Liver (tissue), 9 donors: Measurements from ENCODE around the gene SLK. TPM values are rescaled to one million over a fixed set of nuclear protein-coding genes. Genes with fewer than 3 reads are reported as not detected.

Source experiments
- DNase-seq: peaks from one replicate; pipeline ENCODE4 v3.0.0-alpha.2; 2017; ENCODE audit warnings: low spot score
- H3K27ac ChIP-seq, 2 donors: one replicate each; pipeline ENCODE4 v1.7.0; 2013; ENCODE audit warnings: inconsistent platforms in 2 of 2, low read length in 2 of 2, control low read depth in 1 of 2, low read depth in 1 of 2, mild to moderate bottlenecking in 1 of 2
- H3K27me3 ChIP-seq, 4 donors: one replicate each; pipeline versions ENCODE4 v1.6.1 to v1.7.0; 2013; ENCODE audit warnings: low read length in 3 of 4, inconsistent platforms in 1 of 4, mild to moderate bottlenecking in 1 of 4, moderate library complexity in 1 of 4; ENCODE audit not compliant: control insufficient read depth in 4 of 4, insufficient read depth in 4 of 4
- H3K36me3 ChIP-seq, 4 donors: one replicate each; pipeline versions ENCODE4 v1.6.1 to v1.7.0; 2013; ENCODE audit warnings: low read length in 3 of 4, mild to moderate bottlenecking in 3 of 4, low read depth in 1 of 4, moderate library complexity in 1 of 4; ENCODE audit not compliant: control insufficient read depth in 4 of 4, insufficient read depth in 3 of 4
- H3K4me1 ChIP-seq, 4 donors: one replicate each; pipeline versions ENCODE4 v1.6.1 to v1.7.0; 2013; ENCODE audit warnings: low read length in 3 of 4, mild to moderate bottlenecking in 3 of 4, moderate library complexity in 1 of 4; ENCODE audit not compliant: control insufficient read depth in 4 of 4, insufficient read depth in 4 of 4
- H3K4me3 ChIP-seq, 3 donors: one replicate each; pipeline versions ENCODE4 v1.6.1 to v1.7.0; 2013; ENCODE audit warnings: low read length in 3 of 3, control low read depth in 1 of 3, low read depth in 1 of 3, mild to moderate bottlenecking in 1 of 3
- H3K9ac ChIP-seq, 2 donors: one replicate each; pipeline ENCODE4 v1.7.0; 2013; ENCODE audit warnings: low read length in 2 of 2, mild to moderate bottlenecking in 2 of 2, moderate library complexity in 2 of 2, control low read depth in 1 of 2, low read depth in 1 of 2
- H3K9me3 ChIP-seq, 4 donors: one replicate each; pipeline versions ENCODE4 v1.6.1 to v1.7.0; 2013; ENCODE audit warnings: low read length in 3 of 4; ENCODE audit not compliant: control insufficient read depth in 4 of 4
- ATF3 ChIP-seq: IDR thresholded peaks from 2 replicates; pipeline ENCODE4 v1.6.1; 2016; ENCODE audit warnings: antibody characterized with exemption
- CTCF ChIP-seq: fragments of 150-350 bp; IDR thresholded peaks from 2 replicates; pipeline ENCODE4 v1.5.1; 2017; ENCODE audit warnings: improper control_type of control experiment, low read depth, low read length; ENCODE audit not compliant: missing input control
- EGR1 ChIP-seq, 2 donors: IDR thresholded peaks; 2 replicates each; pipeline ENCODE4 v1.6.1; 2016 to 2018; ENCODE audit warnings: antibody characterized with exemption in 2 of 2, low read depth in 2 of 2
- FOXA1 ChIP-seq: IDR thresholded peaks from 2 replicates; pipeline ENCODE4 v1.6.1; 2016; ENCODE audit warnings: antibody characterized with exemption
- FOXA2 ChIP-seq: IDR thresholded peaks from 2 replicates; pipeline ENCODE4 v1.6.1; 2016; ENCODE audit warnings: antibody characterized with exemption
- GABPA ChIP-seq, 2 donors: IDR thresholded peaks in 1 of 2; conservative IDR thresholded peaks in 1 of 2; 2 replicates each; pipeline ENCODE4 v1.6.1; 2016; ENCODE audit warnings: antibody characterized with exemption in 2 of 2, mild to moderate bottlenecking in 1 of 2, moderate library complexity in 1 of 2
- HNF4A ChIP-seq, 2 donors: conservative IDR thresholded peaks; 2 replicates each; pipeline ENCODE4 v1.6.1; 2016; ENCODE audit warnings: antibody characterized with exemption in 2 of 2, mild to moderate bottlenecking in 2 of 2
- HNF4G ChIP-seq: IDR thresholded peaks from 2 replicates; pipeline ENCODE4 v1.6.1; 2016; ENCODE audit warnings: antibody characterized with exemption
- JUND ChIP-seq, 2 donors: IDR thresholded peaks; 2 replicates each; pipeline ENCODE4 v1.6.1; 2016; ENCODE audit warnings: antibody characterized with exemption in 2 of 2
- NR2F2 ChIP-seq: IDR thresholded peaks from 2 replicates; pipeline ENCODE4 v1.6.1; 2016; ENCODE audit warnings: antibody characterized with exemption
- RAD21 ChIP-seq, 2 donors: IDR thresholded peaks; 2 replicates each; pipeline ENCODE4 v1.6.1; 2016; ENCODE audit warnings: antibody characterized with exemption in 2 of 2, mild to moderate bottlenecking in 2 of 2
- RXRA ChIP-seq, 2 donors: IDR thresholded peaks; 2 replicates each; pipeline ENCODE4 v1.6.1; 2017 to 2018; ENCODE audit warnings: antibody characterized with exemption in 2 of 2, mild to moderate bottlenecking in 1 of 2
- SP1 ChIP-seq: IDR thresholded peaks from 2 replicates; pipeline ENCODE4 v1.6.1; 2018; ENCODE audit warnings: antibody characterized with exemption, mild to moderate bottlenecking
- TAF1 ChIP-seq: conservative IDR thresholded peaks from 2 replicates; pipeline ENCODE4 v1.6.1; 2016; ENCODE audit warnings: antibody characterized with exemption, mild to moderate bottlenecking
- WGBS: extraction: QIAGEN DNeasy Blood & Tissue Kit; methylation state at CpG from one replicate; pipeline ENCODE4 v1.1.7; 2013; 5-methylcytosine and 5-hydroxymethylcytosine counted together
- polyA plus RNA-seq, 2 donors: library from polyadenylated mRNA; stranded (reverse) in 1 of 2; unstranded in 1 of 2; fragments of 200-250 nt in 1 of 2; fragments of >200 nt in 1 of 2; fragmentation: Nextera tagmentation in 1 of 2; extraction: Ambion mirVana in 1 of 2; gene quantifications; one replicate each; pipeline versions ENCODE4 v1.2.1 to v1.2.3, GENCODE V29; 2013 to 2015
- total RNA-seq, 2 donors: library from RNA; depleted of rRNA; stranded (reverse); fragments of >200 nt; gene quantifications; one replicate each; pipeline ENCODE4 v1.2.3, GENCODE V29; 2014
- TF ChIP-seq, protein P1 (sequence below): IDR thresholded peaks from 2 replicates; pipeline ENCODE4 v1.6.1; 2016; ENCODE audit warnings: antibody characterized with exemption
- donor health status: healthy.
- donor health status: healthy.
- donor health status: healthy.
- donor health status: healthy.
- donor health status: healthy.

The SLK gene
- total and polyA plus RNA-seq, 4 donors = 3.9 to 20.3 (median 12.4) TPM

DNA sequence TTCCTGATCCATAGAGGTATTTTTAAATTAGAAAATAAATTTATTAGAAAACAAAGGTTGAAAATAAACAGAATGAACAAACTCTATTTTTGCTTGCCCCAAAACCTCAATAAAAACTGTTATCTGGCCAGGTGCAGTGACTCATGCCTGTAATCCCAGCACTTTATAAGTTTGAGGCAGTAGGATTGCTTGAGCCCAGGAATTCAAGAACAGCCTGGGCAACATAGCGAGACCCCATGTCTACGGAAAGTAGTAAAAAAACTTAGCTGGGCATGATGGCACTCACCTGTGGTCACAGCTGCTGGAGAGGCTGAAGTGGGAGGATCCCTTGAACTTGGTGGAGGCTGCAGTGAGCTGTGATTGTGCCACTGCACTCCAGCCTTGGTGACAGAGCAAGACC, 10.3 kb downstream of the SLK start:
- TF ChIP-seq, protein P1, sequence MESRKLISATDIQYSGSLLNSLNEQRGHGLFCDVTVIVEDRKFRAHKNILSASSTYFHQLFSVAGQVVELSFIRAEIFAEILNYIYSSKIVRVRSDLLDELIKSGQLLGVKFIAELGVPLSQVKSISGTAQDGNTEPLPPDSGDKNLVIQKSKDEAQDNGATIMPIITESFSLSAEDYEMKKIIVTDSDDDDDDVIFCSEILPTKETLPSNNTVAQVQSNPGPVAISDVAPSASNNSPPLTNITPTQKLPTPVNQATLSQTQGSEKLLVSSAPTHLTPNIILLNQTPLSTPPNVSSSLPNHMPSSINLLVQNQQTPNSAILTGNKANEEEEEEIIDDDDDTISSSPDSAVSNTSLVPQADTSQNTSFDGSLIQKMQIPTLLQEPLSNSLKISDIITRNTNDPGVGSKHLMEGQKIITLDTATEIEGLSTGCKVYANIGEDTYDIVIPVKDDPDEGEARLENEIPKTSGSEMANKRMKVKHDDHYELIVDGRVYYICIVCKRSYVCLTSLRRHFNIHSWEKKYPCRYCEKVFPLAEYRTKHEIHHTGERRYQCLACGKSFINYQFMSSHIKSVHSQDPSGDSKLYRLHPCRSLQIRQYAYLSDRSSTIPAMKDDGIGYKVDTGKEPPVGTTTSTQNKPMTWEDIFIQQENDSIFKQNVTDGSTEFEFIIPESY = no peak
- TF ChIP-seq SP1 (no peak), CTCF (no peak), FOXA1 (no peak), NR2F2 (no peak), RAD21 (IDR thresholded peaks at IDR 0.05) (no peak), GABPA (IDR thresholded peaks at IDR 0.05 in 1 of 2, conservative IDR thresholded peaks at IDR 0.05 in 1 of 2) (no peak), TAF1 (no peak), EGR1 (IDR thresholded peaks at IDR 0.05; ENCODE audit: low read depth in 2 of 2) (no peak), ATF3 (no peak), FOXA2 (no peak), HNF4G (no peak)
- Histone ChIP-seq H3K9me3 (no peaks in the 10 kb centered on the region), H3K4me3 (no peak overlapping the region), H3K36me3 (no peaks in the 10 kb centered on the region), H3K4me1 (no peaks in the 10 kb centered on the region), H3K27ac (no peak overlapping the region), H3K9ac (no peak overlapping the region), H3K27me3 (no peaks in the 10 kb centered on the region)
- 97% methylated on average over 2 of the region's 2 CpGs for WGBS
- DNase-seq = no peak

DNA sequence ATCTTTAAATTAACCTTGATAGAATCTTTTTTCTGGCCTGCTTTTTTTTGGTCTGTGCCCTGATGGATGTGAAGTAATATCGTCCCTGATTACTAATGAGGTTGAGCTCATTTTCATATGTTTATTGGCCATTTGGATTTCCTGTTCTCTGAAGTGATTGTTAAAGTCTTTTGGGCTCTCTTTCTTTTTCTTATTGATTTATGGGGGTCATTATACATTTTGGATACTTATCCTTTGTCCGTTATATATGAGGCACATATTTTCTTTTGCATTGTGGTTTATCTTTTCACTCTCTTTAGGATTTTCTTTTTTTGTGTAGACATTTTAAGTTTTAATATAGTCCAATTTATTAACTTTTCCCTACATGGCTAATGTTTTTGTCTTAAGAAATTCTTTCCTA, 12.6 kb downstream of the SLK start:
- H3K27me3 ChIP-seq = no peaks in the 10 kb centered on the region
- no peak for TF ChIP-seq HNF4G
- H3K9ac ChIP-seq = no peak overlapping the region
- DNase-seq = no peak
- no peak overlapping the region for H3K27ac ChIP-seq
- H3K4me1 ChIP-seq = peaks cover 0 to 12% (median 3%) of the 10 kb centered on the region in 4 donors
- no peak overlapping the region for H3K4me3 ChIP-seq
- WGBS = 95% methylated on average over 2 of the region's 2 CpGs
- no peaks in the 10 kb centered on the region for H3K36me3 ChIP-seq
- H3K9me3 ChIP-seq = no peaks in the 10 kb centered on the region

DNA sequence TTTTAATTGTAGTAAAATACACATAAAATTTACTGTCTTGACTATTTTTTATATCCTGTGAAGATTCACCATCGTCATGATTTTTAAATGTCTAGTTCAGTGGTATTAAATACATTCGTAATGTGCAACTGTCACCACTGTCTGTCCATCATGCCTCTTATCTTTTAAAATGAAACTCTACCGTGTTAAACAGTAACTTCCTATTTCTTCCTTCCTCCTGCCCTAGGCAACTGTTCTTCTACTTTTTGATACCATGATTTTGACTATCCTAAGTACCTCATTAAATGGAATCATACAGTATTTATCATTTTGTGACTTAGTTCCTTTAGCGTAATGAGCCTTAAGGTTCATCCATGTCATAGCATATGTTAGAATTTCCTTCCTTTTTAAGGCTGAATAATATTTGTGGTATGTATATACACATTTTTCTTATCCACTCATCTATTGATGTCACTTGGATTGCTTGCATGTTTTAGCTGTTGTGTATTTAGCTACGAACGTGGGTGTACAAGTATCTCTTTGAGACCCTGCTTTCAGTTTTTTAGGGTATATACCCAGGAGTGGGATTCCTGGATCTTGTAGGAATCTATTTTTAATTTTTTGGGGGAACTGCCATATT, 13.5 kb downstream of the SLK start:
- peaks cover 0 to 12% (median 3%) of the 10 kb centered on the region in 4 donors for H3K4me1 ChIP-seq
- H3K4me3 ChIP-seq = no peak overlapping the region
- no peaks in the 10 kb centered on the region for H3K9me3 ChIP-seq
- TF ChIP-seq HNF4G = no peak
- TF ChIP-seq, protein P1 = no peak
- TF ChIP-seq CTCF = no peak
- no peak for TF ChIP-seq RAD21 (IDR thresholded peaks at IDR 0.05)
- no peak for TF ChIP-seq FOXA1
- TF ChIP-seq EGR1 (IDR thresholded peaks at IDR 0.05; ENCODE audit: low read depth in 2 of 2) = no peak
- no peak for TF ChIP-seq HNF4A (conservative IDR thresholded peaks at IDR 0.05)
- no peak for TF ChIP-seq NR2F2
- no peak for TF ChIP-seq FOXA2
- TF ChIP-seq ATF3 = no peak
- no peak for TF ChIP-seq GABPA (IDR thresholded peaks at IDR 0.05 in 1 of 2, conservative IDR thresholded peaks at IDR 0.05 in 1 of 2)
- TF ChIP-seq RXRA (IDR thresholded peaks at IDR 0.05) = no peak
- TF ChIP-seq JUND (IDR thresholded peaks at IDR 0.05) = no peak
- H3K9ac ChIP-seq = no peak overlapping the region
- H3K27me3 ChIP-seq = no peaks in the 10 kb centered on the region
- H3K27ac ChIP-seq = no peak overlapping the region
- WGBS = 71% methylated on average over 6 of the region's 6 CpGs
- H3K36me3 ChIP-seq = no peaks in the 10 kb centered on the region
- no peak for DNase-seq
